Astrocyte of the cerebellum (primary cell): ENCODE results near the gene KRT3.

Source experiments
- DNase-seq: peaks from one replicate; pipeline ENCODE4 v3.0.0-alpha.2; 2011; ENCODE audit warnings: low read depth
- H3K4me3 ChIP-seq: 2 replicates; pipeline ENCODE4 v1.5.1; 2011; ENCODE audit warnings: mild to moderate bottlenecking, low read depth, low read length, moderate library complexity
- in situ Hi-C: cut with HindIII; loops from 2 replicates; pipeline ENCODE4 v1.10.0; 2017; ENCODE audit warnings: low sequenced_read_pairs
- TF ChIP-seq, protein P1 (sequence below): IDR thresholded peaks from 2 replicates; pipeline ENCODE4 v1.5.1; 2012; ENCODE audit warnings: low read length, low read depth, moderate library complexity, mild to moderate bottlenecking; ENCODE audit errors: missing control alignments

Gene KRT3

DNA sequence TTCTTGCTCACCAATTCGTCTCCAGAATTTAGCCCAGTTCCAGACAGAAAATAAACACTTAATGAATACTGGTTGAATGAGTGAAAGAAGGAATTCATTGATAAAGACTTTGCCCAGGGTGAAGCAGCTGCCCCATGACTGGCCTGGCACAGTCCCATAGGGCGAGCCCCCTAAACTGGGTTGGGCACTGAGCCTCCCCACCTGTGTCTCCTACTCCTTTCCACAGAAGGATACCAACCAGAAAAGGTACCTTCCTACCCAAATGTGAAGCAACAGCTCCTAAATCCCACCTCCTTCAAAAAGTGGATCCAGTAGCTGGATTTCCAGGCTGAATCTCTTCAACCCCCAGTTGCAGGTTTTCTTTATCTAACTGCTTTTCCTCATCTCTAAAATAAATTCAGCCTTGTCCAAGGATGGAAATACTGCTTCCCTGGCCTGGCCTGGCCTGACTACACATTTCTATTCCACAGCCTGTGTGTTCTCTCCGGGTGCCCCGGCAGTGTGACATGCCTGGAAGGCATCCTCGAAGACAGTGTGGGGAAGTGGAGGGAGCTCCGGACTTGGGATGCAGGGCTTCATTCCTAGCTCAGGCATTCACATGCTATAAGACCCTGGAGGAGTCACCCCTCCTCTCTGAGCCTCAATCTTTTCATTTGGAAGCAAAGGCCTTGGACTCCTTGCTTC lies 7.6 kb downstream of the KRT3 start:
- DNase-seq: no peak
- TF ChIP-seq, protein P1, sequence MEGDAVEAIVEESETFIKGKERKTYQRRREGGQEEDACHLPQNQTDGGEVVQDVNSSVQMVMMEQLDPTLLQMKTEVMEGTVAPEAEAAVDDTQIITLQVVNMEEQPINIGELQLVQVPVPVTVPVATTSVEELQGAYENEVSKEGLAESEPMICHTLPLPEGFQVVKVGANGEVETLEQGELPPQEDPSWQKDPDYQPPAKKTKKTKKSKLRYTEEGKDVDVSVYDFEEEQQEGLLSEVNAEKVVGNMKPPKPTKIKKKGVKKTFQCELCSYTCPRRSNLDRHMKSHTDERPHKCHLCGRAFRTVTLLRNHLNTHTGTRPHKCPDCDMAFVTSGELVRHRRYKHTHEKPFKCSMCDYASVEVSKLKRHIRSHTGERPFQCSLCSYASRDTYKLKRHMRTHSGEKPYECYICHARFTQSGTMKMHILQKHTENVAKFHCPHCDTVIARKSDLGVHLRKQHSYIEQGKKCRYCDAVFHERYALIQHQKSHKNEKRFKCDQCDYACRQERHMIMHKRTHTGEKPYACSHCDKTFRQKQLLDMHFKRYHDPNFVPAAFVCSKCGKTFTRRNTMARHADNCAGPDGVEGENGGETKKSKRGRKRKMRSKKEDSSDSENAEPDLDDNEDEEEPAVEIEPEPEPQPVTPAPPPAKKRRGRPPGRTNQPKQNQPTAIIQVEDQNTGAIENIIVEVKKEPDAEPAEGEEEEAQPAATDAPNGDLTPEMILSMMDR: no peak
- in situ Hi-C loops: no loop called here
- H3K4me3 ChIP-seq: no peak overlapping the region

DNA sequence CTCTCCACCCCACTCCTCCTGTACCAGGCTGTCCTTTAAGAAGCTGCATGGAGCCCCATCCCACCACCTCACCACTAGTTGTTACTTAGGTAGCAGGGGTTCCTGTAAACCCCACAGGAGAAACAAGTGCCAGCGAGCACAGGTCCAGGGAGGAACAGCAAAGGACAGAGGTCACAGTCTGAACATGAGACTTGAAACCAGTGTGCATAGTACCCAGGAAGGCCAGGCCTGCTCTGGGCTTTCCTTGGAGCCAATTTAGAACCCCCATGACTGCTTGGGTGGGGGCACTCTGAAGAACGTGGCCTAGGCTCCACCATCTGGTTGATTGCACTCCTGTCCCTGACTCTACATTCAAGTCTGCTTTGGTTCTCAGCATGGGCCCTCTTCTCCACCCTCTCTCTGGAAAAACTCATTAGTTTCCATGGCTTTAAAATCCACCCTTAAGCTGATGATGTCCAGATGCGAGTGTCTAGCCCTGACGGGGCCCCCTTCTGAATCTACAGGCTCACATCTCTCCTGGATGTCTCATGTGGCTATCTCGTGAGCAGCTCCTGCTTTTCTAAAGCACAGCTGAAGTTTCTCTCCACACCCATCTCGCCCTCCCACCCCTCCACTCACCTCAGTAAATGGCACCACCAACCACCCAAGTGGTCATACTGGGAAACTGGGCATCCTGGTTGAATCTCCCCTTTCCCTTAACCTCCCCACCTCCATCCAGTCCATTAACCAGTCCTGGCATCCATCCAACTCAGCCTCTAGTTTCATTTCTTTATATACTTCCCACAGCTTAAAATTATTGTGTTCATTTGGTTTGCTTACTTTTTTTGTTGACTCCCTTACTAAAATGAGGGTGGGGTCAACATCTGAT lies 8.4 kb downstream of the KRT3 start:
- DNase-seq: no peak
- in situ Hi-C loops: no loop called here
- no peak overlapping the region for H3K4me3 ChIP-seq
- TF ChIP-seq, protein P1: no peak

DNA sequence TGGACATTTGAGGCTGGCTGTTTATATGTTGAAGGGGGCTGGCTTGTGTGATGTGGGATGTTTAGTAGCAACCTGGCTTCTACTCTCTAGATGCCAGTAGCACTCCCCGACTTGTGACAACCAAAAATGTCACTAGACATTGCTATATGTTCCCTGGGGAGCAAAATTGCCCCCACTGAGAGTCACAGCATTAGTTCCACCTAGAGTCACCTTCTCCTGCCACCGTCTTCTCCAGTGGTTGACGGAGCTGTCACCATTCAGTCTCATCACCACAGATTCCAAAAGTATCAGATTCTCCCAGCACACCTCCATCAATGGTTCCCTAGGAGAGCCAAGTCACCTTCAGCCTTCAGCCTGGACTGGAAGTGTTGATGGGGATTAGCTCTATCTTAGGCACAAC lies 11.0 kb downstream of the KRT3 start:
- DNase-seq: no peak
- in situ Hi-C loops: no loop called here
- H3K4me3 ChIP-seq: no peak overlapping the region
- TF ChIP-seq, protein P1: no peak

DNA sequence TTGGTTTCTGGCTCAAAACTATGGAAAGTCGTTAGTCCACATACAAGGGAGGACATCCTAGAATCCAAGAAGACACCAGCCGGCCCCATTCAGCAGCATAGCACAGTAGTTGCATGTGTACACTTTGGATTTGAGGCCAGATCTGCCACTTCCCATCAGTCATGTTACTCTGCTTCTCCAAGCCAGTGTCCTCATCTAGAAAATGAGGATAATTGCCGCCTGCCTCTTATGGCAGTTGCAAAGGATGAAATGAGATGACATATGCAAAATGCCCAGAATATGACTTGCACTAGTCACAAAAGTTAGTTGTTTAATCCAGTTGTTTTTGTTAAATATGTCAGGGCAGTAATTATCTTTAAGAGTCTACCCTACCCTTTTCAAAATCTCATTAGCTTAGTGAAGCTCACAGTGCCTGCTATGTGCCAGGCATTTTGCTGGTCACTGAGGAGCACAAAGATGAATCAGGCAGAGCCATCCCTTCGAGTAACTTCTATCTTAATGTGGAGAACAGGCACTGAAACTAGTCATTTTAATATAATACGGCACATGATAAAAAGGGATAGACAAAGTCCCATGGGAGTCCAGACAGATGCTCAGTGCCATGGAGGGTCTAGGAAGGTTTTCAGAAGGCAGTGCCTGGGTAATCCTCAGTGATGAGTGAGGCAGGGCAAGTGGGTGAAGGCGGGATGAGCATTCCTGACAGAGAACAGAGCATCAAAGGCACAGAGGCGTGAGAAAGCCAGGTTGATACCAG lies 12.2 kb downstream of the KRT3 start:
- DNase-seq: no peak
- in situ Hi-C loops: no loop called here
- H3K4me3 ChIP-seq: no peak overlapping the region
- TF ChIP-seq, protein P1: no peak

DNA sequence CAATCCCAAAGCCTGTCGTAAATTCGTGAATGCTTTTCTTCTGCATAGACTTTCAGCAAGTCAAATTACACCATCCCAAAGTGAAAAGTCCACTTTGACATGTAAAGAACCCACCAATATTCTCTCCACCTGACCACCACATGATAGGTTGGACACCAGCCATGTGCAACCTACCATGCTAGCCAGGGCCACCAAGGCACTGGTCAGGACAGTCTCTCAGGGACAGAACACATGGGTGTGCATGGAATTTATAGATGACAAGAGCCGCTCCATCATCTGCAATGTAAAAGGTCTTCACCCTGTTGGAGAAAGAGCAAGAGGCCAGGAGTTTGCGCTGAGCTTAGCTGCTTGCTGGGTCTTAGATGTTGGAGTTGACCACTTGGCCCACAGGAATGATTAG lies 13.4 kb downstream of the KRT3 start:
- no peak overlapping the region for H3K4me3 ChIP-seq
- TF ChIP-seq, protein P1: no peak
- in situ Hi-C loops: no loop called here

DNA sequence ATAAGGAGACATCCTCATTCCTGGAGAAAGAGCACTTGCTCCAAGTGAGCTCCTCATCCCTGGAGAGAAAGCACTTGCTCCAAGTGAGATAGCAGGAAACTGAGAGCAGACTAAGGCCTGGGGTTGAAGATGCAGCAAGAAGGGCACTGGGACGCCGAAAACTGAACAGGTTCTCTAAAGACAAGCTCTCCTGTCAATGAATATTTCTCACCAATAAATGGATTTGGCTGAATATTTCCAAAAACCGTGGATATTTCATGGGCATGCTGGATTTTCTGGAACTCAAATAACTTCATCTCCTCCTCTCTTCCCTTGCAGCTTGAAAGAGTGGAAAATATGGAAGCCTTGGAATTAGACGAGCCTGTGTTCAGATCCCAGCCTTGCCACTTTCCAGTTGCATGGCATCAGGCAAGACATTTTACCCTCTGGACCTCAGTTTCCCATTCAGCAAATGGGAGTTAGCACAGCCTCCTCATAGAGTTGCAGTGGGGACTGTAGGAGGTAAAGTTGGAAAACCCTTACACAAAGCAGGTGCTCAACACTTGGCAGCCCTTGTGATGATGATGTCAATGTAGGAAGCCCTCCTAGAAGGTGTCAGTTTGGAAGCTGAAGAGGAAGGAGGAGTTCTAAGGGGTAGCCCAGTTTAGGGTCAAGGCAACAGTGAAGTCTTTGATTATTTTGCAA lies 14.4 kb downstream of the KRT3 start:
- no peak overlapping the region for H3K4me3 ChIP-seq
- DNase-seq: no peak
- TF ChIP-seq, protein P1: no peak
- in situ Hi-C loops: no loop called here

More for the DNA sequence above, 13.4 kb downstream of the KRT3 start:
- DNase-seq: no peak
